Fibroblast of mammary gland (primary cell): ENCODE data around the gene POSTN.
"Not testable (repeated sequence)": the region's sequence is repeated elsewhere in the genome, so short reads cannot be mapped to it uniquely, and the experiment has no call there.

Experiments
- DNase-seq: peaks from one replicate; pipeline ENCODE4 v3.0.0-alpha.2; 2010; ENCODE audit warnings: low read depth
- H3K4me3 ChIP-seq: 2 replicates; pipeline ENCODE4 v1.5.1; 2011; ENCODE audit warnings: low read depth, mild to moderate bottlenecking, low read length, moderate library complexity; ENCODE audit not compliant: control insufficient read depth
- CTCF ChIP-seq: conservative IDR thresholded peaks from 2 replicates; pipeline ENCODE4 v1.5.1; 2011; ENCODE audit warnings: low read depth, low read length, inconsistent platforms; ENCODE audit not compliant: control insufficient read depth, insufficient read depth

Gene POSTN

GRCh38 chr13:37586164-37586563, 12.4 kb downstream of the POSTN start:
- no peak overlapping the region for H3K4me3 ChIP-seq
- no peak for TF ChIP-seq CTCF
- no peak for DNase-seq

- DNase-seq: no peak
- H3K4me3 ChIP-seq: no peak overlapping the region
- no peak for TF ChIP-seq CTCF
These were observed 13.0 kb downstream of the POSTN start for GRCh38 chr13:37585541-37585940.

- TF ChIP-seq CTCF: no peak
- no peak overlapping the region for H3K4me3 ChIP-seq
- DNase-seq: peak; percentile 21
These were observed 22.0 kb downstream of the POSTN start for GRCh38 chr13:37576601-37577000.

GRCh38 chr13:37565425-37565824, 33.1 kb downstream of the POSTN start:
- DNase-seq: no peak
- no peak for TF ChIP-seq CTCF
- H3K4me3 ChIP-seq: no peak overlapping the region

GRCh38 chr13:37561031-37561430, 37.5 kb downstream of the POSTN start:
- no peak for TF ChIP-seq CTCF
- DNase-seq: no peak
- H3K4me3 ChIP-seq: no peak overlapping the region

- TF ChIP-seq CTCF: no peak
- DNase-seq: no peak
- H3K4me3 ChIP-seq: no peak overlapping the region
These were observed 38.0 kb downstream of the POSTN start for GRCh38 chr13:37560526-37560925.

- not testable (repeated sequence) for DNase-seq, H3K4me3 ChIP-seq
These were observed 39.8 kb downstream of the POSTN start for GRCh38 chr13:37558766-37559165.

- DNase-seq: no peak
- H3K4me3 ChIP-seq: no peak overlapping the region
- TF ChIP-seq CTCF: no peak
These were observed 52.5 kb downstream of the POSTN start for GRCh38 chr13:37546087-37546486.
